SU-DHL-6 (cell line): ENCODE data around the gene NT5C2.

ENCODE experiments used
- H2AFZ ChIP-seq: fragments of 200-600 bp; sonication (generic); 2 replicates; pipeline ENCODE4 v1.6.1; 2014; ENCODE audit warnings: low read depth, mild to moderate bottlenecking, moderate library complexity, mixed read lengths, antibody characterized with exemption, low read length; ENCODE audit not compliant: severe bottlenecking
- H3F3A ChIP-seq: fragments of 200-600 bp; shearing (Covaris generic); 2 replicates; pipeline ENCODE4 v1.6.0; 2016; ENCODE audit warnings: antibody characterized with exemption, mild to moderate bottlenecking; ENCODE audit not compliant: insufficient read depth
- H3K27ac ChIP-seq: fragments of 200-600 bp; sonication (generic); 2 replicates; pipeline ENCODE4 v1.5.1; 2016; ENCODE audit warnings: low read depth, mild to moderate bottlenecking, low read length, moderate library complexity, mixed read lengths
- H3K27me3 ChIP-seq: fragments of 200-600 bp; sonication (generic), shearing (Covaris generic); 2 replicates; pipeline ENCODE4 v1.6.0; 2014; ENCODE audit warnings: mild to moderate bottlenecking, low read length
- H3K36me3 ChIP-seq: fragments of 200-600 bp; sonication (generic); 2 replicates; pipeline ENCODE4 v1.6.1; 2014; ENCODE audit warnings: mild to moderate bottlenecking, low read length, mixed read lengths
- H3K4me2 ChIP-seq: fragments of 300-600, 200-600 bp; shearing (Covaris generic), sonication (generic); 2 replicates; pipeline ENCODE4 v1.6.0; 2014; ENCODE audit warnings: low read length, low read depth, mild to moderate bottlenecking; ENCODE audit not compliant: poor library complexity, severe bottlenecking
- H3K4me3 ChIP-seq: fragments of 200-600 bp; sonication (generic); 2 replicates; pipeline ENCODE4 v1.5.1; 2014; ENCODE audit warnings: antibody characterized with exemption, low read length, mild to moderate bottlenecking, mixed read lengths; ENCODE audit not compliant: insufficient read depth, poor library complexity, severe bottlenecking
- H3K79me2 ChIP-seq: fragments of 200-600 bp; sonication (generic); 2 replicates; pipeline ENCODE4 v1.6.1; 2014; ENCODE audit warnings: mild to moderate bottlenecking, low read length, moderate library complexity; ENCODE audit not compliant: insufficient read depth
- H3K9ac ChIP-seq: fragments of 200-600 bp; sonication (generic); 2 replicates; pipeline ENCODE4 v1.7.0; 2014; ENCODE audit warnings: mild to moderate bottlenecking, low read length
- H3K9me2 ChIP-seq: fragments of 200-600 bp; sonication (generic); replicated peaks from 2 replicates; pipeline ENCODE4 v1.6.1; 2014; ENCODE audit warnings: low read length; ENCODE audit not compliant: insufficient read depth
- H3K9me3 ChIP-seq: fragments of 200-600 bp; sonication (generic); 2 replicates; pipeline ENCODE4 v1.6.1; 2014; ENCODE audit warnings: low read length, mixed read lengths; ENCODE audit not compliant: insufficient read depth
- H4K20me1 ChIP-seq: fragments of 200-600 bp; sonication (generic); 2 replicates; pipeline ENCODE4 v1.6.1; 2014; ENCODE audit warnings: low read depth, mild to moderate bottlenecking, antibody characterized with exemption, low read length, moderate library complexity, mixed read lengths
- EZH2phosphoT487 ChIP-seq: fragments of 200-600 bp; sonication (generic), shearing (Covaris generic); conservative IDR thresholded peaks from 2 replicates; pipeline ENCODE4 v1.6.1; 2018; ENCODE audit warnings: mild to moderate bottlenecking, antibody characterized with exemption, low read length, moderate library complexity, mixed read lengths
- TF ChIP-seq, protein P1 (sequence below): fragments of 200-600 bp; sonication (generic); IDR thresholded peaks from one replicate; pipeline ENCODE4 v1.5.1; 2017; ENCODE audit warnings: antibody characterized with exemption, mild to moderate bottlenecking, low read length, moderate library complexity; ENCODE audit not compliant: insufficient read depth, poor library complexity, severe bottlenecking

NT5C2 gene

DNA sequence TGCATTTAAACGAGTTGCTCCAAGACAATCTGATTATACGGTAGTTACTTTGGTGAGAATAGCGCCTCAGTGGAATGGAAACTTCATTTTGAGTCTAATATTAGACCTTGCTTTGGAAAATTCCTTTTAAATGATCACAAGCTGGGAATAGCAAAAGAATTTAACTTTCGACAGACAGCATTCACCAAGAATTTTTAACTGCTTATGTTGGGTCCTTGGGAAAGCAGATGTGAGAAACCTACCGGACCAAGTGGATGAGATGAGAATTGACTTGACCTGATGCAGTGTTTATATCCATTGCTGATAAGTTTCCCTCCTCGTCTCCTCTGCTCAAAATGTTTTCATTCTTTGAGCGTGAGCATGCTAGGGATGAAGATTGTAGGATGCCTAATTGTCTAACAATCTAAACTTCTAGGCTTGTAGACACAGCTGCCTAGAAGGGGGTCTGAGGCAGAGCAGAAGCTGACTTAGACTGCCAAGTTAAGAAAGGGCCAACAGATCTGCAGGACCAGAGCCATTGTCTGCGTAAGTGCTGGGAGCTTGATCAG, 148.1 kb downstream of the NT5C2 start:
- H3K79me2 ChIP-seq, result no peaks in the 10 kb centered on the region
- no peaks in the 10 kb centered on the region for H3K36me3 ChIP-seq
- no peaks in the 10 kb centered on the region for H3F3A ChIP-seq
- H3K9me2 ChIP-seq, result no peaks in the 10 kb centered on the region
- TF ChIP-seq, protein P1, sequence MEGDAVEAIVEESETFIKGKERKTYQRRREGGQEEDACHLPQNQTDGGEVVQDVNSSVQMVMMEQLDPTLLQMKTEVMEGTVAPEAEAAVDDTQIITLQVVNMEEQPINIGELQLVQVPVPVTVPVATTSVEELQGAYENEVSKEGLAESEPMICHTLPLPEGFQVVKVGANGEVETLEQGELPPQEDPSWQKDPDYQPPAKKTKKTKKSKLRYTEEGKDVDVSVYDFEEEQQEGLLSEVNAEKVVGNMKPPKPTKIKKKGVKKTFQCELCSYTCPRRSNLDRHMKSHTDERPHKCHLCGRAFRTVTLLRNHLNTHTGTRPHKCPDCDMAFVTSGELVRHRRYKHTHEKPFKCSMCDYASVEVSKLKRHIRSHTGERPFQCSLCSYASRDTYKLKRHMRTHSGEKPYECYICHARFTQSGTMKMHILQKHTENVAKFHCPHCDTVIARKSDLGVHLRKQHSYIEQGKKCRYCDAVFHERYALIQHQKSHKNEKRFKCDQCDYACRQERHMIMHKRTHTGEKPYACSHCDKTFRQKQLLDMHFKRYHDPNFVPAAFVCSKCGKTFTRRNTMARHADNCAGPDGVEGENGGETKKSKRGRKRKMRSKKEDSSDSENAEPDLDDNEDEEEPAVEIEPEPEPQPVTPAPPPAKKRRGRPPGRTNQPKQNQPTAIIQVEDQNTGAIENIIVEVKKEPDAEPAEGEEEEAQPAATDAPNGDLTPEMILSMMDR, result no peak
- no peak for TF ChIP-seq EZH2phosphoT487
- H4K20me1 ChIP-seq, result no peaks in the 10 kb centered on the region
- no peak overlapping the region for H3K4me2 ChIP-seq
- no peak overlapping the region for H2AFZ ChIP-seq
- no peak overlapping the region for H3K4me3 ChIP-seq
- no peak overlapping the region for H3K9ac ChIP-seq
- H3K9me3 ChIP-seq, result no peaks in the 10 kb centered on the region
- H3K27me3 ChIP-seq, result no peaks in the 10 kb centered on the region
- H3K27ac ChIP-seq, result no peak overlapping the region

DNA sequence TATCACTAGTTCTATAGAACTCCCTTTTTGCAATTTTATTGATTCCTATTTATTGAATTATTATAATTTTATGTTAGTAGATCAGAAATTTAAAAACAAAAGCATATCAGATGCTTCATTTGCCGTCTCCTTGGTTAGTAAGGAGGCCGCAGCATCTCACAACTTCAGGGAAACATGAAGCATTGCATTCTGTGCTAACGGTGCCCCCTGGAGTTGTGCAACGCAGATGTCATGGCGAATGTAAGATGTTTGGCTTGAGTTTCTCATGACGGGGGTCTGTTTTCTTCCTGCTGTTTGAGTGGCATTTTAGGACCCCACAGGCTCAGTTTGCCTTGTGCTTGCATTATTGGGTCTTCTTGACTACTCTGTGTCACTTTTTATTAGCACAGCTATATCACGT, 150.2 kb downstream of the NT5C2 start:
- Histone ChIP-seq H3K27me3 (no peaks in the 10 kb centered on the region), H3K4me3 (no peak overlapping the region), H3K79me2 (no peaks in the 10 kb centered on the region), H3F3A (no peaks in the 10 kb centered on the region), H4K20me1 (no peaks in the 10 kb centered on the region), H3K9me2 (no peaks in the 10 kb centered on the region), H3K27ac (no peak overlapping the region), H3K4me2 (no peak overlapping the region), H3K9ac (no peak overlapping the region), H3K9me3 (no peaks in the 10 kb centered on the region), H3K36me3 (no peaks in the 10 kb centered on the region), H2AFZ (no peak overlapping the region)
- TF ChIP-seq, protein P1, result no peak
- no peak for TF ChIP-seq EZH2phosphoT487

DNA sequence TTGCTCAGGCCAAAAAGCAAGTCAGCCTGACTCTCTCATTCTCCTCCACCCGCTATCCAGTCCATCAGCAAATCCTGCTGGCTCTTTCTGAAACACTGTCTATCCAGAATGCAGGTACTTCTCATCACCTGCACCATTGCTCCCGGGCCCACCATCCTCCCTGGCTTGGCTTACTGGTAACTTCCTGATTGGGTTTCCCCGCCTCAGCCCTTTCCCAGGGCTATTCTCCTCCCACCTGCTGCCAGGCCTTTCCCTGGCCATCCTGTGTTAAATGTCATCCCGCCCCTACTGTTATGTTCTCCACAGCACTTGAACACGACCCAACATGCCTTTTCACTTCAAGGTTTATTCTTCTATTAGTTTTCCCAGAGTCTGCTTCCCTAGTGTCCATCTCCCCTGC, 150.9 kb downstream of the NT5C2 start:
- Histone ChIP-seq H2AFZ (no peak overlapping the region), H3K9me3 (no peaks in the 10 kb centered on the region), H3K9ac (no peak overlapping the region), H3K27me3 (no peaks in the 10 kb centered on the region), H3K4me3 (no peak overlapping the region), H4K20me1 (no peaks in the 10 kb centered on the region), H3K36me3 (no peaks in the 10 kb centered on the region), H3F3A (no peaks in the 10 kb centered on the region), H3K9me2 (no peaks in the 10 kb centered on the region), H3K27ac (no peak overlapping the region), H3K4me2 (no peak overlapping the region), H3K79me2 (no peaks in the 10 kb centered on the region)
- TF ChIP-seq, protein P1, result no peak
- TF ChIP-seq EZH2phosphoT487, result no peak
